Hematopoietic multipotent progenitor cell treated with erythropoietin and hydrocortisone succinate and interleukin-3 and kit ligand, for 17 days (in vitro differentiated cells): Measurements from ENCODE around the gene BATF.

ENCODE experiments used
- DNase-seq: peaks from one replicate; pipeline ENCODE4 v3.0.0-alpha.2; 2015; ENCODE audit warnings: low spot score

Gene BATF

DNA sequence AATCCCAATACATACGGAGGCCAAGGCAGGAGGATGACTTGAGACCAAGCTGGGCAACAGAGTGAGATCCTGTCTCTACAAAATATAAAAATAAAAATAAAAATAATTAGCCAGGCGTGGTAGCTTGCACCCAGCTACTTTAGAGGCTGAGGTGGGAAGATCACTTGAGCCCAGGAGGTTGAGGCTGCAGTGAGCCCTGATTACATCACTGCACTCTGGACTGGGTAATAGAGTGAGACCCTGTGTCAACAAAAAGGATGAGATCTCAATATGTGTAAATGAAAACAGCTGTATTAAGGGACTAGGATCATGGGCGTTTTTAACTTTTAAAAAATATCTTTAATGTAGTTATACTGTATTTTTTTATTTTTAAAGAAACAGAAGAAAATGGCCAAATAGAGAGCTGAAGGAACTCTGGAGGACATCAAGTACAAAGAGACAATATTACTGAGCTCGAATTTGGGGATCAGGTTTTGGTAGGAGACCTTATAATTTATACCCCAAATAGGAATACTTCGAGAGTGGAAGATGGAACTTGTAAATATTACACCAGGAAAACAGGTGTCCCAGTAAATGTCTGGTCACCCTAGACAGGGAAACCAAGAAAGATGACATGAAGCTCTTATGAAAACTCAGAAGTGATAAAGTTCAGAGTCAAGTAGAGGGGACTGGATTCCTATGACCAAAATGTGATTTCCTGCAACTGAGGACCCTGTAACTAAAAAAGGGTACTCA lies 13.1 kb downstream of the BATF start:
- DNase-seq, result no peak

DNA sequence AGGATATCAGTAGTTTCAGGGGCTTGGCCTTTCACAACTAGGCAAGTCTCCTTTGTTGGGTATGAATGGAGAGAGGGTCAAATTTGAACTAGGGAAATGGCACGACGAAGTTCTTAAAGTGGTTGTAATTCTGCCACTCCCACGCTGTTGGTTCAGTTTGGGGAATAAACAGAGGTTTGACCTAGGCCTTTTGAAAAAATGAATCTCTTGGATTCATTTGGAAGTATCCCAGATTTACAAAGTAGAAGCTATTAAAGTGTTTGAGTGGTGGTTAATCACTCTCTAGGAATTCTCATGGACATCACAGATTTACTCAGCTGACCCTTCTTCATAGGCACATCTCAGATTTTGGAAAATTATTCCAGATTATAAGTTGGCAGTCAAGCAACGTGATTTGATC lies 14.8 kb downstream of the BATF start:
- no peak for DNase-seq

DNA sequence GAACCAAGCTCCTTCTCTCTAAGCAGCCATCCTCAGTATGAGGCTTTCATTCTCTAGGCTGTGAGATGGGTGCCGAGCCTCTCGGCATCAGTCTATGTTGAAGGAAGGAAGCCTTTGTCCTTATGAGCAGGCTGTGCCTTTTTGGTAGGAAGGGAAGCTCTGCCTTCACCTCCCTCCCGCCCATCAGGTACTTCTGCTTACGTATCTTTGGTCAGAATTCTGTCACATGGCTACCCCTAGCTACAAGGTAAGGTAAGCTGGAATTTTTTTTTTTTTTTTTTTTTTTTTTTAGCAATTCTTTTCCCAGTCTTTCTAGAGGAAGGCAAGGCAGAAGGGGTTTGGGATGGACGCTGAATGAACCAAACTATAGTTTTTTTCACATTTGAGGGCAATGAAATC lies 16.9 kb downstream of the BATF start:
- DNase-seq, result no peak

DNA sequence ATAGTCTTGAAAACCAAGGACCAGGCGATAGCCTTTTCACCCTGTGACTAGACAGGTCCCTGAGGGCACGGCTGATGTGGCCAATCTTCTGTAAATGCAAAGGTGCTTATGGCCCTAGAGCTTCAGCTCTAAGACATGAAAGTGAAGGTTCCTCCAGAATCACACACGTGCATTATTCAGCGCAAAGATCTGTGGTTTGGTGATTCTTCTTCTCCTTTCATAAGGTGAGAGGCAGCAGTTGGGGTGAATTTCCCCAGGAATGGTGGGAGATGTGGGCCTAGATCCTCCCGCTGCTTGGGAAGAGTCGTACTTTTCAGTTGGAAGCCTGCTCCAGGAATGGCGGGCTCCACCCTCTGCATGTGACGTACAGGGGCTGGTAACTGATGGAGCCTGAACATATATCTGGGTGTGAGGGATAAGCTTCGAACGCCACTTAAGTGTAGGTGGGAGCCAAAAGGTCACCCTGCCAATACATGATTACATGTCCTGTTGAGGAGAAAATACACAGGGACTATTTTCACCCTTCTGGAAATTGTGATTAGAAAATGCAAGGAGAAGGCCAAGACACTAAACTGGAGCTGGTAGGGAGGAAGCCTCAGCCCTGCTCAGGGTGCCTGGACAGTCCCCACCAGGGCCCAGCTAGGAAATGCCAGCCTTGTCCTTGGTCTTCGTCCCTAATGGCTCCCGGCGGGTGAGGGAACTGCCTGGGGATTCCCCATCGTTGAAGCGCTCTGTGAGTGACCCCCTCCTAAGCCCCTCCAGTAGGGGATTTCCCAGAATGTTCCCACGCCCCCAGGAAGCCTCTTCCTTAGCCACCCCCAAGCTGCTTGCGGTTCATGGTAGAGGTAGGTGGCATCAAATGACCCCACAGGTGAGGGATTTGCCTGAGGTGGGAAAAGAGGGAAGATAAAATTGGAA lies 17.6 kb downstream of the BATF start:
- DNase-seq, result no peak

DNA sequence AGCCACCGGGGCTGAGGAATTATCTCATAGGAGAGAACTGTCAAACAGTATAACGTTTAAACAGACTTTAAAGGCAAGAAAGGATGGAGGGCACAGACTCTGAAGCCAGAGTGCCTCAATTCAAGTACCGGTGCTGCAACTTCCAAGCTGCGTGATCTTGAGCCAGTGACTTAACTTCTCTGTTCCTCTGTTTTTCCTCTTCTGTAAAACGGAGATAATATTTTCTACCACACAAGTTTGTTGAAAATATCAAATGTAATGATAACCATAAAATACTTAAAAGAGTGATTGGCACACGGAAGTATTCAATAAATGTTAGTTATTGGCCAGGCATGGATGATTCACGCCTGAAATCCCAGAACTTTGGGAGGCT lies 18.2 kb downstream of the BATF start:
- no peak for DNase-seq

DNA sequence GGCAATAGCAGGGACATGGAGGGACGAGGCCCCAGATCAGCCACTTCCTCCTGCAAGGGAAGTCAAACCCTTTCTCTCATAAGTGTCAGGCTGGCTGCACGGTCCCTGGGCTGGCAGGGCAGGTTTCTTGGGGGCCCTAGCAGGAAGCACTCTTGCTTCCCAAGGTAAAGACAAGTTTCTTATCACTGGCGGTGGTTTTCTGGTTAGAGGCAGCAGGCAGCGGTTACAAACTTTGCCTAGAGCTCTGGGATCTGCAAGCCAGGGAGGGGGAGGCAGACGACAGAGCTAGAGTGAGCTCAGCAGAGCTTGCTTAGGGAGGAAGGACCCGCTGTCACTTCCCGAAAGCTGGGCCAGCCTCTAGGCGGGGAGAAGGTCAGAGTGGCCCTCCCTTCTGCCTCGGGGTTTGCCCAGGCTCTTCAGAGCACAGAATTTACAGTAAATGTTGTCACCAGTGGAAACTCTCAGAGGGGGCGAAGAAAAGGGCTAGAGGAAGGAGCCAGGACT lies 20.4 kb downstream of the BATF start:
- no peak for DNase-seq

DNA sequence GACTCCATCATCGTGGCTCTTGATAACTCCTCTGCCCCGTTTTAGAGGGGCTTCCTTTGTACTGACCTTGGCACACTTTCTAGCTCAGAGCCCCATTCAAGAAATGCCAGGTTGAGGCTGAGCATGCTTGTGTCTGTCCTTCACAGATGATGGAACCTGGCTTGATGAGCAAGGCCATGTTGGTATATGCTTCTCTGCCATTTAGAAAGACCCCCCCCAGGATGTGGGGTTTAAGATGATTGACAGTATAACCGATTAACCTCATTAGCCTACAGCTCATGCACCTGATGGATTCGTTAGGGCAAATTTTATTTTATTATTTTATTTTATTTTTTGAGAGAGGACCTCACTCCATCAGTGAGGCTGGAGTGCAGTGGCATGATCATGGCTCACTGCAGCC lies 21.0 kb downstream of the BATF start:
- no peak for DNase-seq

DNA sequence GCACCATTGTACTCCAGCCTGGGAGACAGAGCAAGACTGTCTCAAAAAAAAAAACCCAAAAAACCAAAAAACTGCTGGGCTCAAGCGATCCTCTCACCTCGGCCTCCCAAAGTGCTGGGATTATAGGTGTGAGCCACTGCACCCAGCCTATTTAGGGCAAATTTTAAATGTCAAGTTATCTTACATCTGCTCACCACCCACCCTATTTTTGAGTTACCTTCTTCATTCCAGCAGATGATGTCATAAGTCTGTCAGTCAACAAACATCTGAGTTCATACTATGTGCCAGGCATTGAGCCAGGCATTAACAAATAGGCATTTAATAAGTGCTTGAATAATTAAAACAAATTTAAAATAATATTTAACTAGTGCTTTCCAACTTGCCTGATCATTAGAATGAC lies 21.5 kb downstream of the BATF start:
- DNase-seq, result no peak

DNA sequence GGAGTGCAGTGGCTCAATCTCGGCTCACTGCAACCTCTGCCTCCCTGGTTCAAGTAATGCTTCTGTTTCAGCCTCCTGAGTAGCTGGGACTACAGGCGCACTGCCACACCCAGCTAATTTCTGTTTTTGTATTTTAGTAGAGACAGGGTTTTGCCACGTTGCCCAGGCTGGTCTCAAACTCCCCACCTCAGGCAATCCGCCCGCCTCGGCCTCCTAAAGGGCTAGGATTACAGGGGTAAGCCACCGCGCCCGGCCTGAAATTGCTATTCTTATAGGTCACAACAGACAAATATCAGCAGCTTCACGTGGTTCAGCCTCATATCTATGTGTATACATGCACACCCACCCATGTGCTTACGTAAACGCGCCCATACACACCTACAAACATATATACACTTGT lies 23.6 kb downstream of the BATF start:
- DNase-seq, result no peak

DNA sequence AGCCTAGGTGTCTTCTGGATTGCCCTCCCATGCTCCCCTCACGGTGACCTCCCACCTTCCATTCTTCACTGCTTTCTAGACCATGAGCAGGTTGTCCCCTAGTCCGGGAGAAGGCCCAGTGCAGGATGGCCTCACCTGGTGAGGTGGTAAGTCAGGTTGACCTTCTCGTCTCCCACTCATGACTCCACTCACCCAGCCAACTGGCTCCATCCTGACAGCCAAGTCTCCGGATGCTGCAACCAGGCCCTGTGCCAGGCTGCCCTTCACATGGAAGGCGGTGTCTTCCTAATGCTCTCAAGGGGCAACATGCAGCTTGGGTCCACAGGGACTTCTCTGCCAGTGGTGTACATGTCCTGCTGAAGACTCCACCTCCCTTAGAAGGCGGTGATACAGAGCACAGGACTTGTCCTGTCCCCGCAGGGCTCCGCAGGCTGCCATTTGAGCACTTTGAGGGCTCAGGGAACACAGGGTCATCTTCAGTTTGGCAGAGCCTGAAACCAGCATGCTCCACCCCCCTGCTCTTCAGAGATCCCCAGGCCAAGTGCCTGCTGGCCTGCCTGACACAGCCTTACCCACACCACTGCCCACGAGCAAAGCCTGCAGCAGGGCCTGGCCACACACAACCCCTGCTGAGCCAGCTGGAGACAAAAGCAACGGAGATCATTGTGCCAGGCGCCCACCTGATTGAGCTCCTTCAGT lies 25.4 kb downstream of the BATF start:
- DNase-seq, result no peak

DNA sequence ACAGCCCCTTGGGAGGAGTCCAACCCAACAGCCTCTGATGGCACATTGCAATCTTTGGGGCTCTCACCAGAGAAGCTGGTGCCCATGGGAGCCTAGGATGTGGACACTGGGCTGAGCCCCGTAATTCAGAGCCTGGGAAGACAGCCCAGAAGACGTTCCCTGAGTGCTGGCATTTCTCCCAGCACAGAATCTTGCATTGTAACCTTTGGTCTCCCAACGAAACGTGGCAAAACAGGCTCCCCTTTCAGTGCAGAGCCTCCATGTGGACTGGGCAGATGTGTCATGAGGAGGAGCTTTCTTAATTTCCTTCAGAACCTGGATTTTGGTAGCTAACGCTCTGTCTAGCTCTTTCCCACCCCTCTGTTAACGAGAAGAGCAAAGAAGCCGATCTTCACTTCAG lies 26.3 kb downstream of the BATF start:
- DNase-seq, result no peak

DNA sequence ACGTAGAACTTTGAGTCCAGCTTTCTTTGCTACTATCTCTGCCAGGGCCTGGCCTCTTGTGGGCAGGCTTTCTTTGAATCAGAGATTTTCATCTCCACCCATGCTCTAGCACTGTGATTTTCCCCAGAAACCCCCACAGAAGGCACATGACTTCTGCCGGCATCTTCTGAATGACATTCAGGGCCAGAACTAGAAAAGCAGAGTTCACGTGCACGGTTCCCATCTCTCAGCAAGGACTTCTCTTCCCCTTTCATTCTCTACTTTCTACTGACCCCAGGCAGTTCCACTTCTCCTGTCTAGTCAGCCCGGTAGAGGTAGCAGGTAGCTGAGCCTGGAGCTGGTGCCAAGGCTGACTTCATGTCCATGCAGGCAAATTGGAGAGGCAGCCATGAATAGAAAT lies 26.9 kb downstream of the BATF start:
- no peak for DNase-seq

DNA sequence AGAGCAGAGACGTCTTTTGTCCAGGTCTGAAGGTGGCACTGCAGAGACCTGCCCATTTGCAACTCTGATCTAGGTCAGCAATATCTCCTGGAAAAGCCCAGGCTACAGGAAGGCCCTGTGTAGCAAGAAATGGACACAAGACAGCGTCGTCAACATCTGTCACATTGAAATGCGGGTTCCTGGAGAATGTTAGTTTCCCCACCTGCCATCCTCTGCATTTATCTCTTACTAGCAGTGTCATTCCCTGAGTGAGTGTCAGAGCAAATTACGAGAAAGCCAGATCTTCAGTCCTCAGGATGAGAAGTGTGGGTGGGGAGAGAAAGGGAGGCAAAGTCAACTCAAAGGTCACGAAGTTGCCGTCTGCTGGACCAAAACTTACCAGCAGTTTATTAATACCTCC lies 28.8 kb downstream of the BATF start:
- no peak for DNase-seq

DNA sequence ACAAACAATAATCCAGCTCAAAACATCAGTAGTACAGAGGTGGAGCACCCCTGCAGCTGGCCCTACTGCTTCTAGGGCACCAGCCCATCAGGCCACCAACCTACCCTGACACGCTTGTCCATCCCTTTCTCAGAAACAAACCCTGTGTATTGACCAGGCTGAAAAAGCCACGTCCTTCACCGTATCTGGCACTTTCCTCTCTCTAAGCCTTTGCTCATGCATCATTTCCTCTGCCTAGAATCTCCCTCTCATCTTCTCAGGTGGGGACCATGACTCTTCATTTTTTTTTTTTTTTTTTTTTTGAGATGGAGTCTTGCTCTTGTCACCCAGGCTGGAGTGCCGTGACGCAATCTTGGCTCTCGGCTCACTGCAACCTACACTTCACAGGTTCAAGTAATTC lies 30.9 kb downstream of the BATF start:
- DNase-seq, result no peak

DNA sequence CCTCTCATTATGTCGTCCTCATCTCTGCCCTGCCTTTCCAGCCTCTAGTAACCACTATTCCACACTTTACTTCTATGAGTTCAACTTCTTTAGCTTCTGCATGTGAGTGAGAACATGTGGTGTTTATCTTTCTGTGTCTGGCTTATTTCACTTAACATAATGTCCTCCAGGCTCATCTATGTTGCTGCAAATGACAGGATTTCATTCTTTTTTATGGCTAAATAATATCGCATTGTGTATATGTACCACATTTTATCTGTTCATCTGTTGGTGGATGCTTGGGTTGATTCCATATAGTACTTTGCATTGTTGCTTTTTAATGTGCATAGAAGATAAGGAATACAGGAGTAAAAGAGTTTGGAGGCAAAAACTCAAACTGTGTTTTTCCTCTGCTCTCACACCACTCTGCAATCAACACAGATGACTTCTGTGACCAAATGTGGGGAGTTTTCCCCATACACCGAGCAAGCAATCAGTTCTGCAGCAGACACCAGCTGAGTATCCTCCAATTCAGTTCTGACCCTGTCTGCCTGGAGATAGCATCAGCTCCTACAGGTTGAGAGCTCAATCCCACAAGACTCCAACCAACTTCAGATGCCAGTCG lies 31.6 kb downstream of the BATF start:
- DNase-seq, result no peak

DNA sequence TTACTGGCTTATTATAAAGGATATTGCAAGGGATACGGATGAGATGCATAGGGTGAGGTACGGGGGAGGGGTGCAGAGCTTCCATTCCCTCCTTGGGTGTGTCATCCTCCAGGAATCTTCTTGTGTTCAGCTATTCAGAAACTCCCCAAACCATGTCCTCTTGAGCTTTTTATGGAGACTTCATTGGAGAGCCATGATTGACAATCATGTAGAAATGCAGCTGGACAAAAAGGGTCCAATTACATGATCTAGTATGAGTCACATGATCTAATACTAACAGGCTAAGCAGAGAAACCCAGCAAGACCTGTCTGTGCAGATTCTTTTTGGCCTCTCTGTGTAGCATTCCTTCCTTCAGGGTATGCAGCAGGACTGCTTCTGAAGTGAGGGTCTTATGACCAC lies 32.2 kb downstream of the BATF start:
- DNase-seq, result no peak

DNA sequence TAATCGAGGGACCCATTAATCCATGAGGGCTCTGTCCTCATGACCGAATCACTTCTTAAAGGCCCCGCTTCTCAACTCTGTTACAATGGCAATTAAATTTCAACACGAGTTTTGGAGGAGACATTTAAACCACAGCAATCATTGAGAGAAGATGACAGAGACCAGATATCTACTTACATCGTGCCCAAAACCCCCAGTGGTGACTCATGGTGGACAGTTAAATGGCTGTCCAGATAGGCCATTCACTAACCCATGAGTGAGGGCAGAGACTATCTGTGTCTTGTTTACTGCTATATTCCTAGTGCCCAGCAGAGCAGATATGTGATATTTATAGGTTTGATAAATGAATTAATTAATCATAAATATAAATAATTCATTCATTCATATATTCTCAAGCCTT lies 36.2 kb downstream of the BATF start:
- no peak for DNase-seq

DNA sequence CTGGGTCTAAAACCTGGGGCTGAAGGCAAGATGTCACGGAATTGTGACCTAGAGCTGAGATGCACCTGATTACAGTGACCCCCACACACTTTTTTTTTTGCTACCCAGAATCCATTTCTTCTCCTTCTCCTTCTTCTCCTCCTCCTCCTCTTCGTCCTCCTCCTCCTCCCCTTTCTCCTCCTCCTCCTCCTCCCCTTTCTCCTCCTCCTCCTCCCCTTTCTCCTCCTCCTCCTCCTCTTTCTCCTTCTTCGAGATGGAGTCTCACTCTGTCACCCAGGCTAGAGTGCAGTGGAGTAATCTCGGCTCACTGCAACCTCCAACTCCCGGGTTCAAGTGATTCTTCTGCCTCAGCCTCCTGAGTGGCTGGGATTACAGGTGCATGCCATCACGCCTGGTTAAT lies 36.8 kb downstream of the BATF start:
- DNase-seq, result no peak

DNA sequence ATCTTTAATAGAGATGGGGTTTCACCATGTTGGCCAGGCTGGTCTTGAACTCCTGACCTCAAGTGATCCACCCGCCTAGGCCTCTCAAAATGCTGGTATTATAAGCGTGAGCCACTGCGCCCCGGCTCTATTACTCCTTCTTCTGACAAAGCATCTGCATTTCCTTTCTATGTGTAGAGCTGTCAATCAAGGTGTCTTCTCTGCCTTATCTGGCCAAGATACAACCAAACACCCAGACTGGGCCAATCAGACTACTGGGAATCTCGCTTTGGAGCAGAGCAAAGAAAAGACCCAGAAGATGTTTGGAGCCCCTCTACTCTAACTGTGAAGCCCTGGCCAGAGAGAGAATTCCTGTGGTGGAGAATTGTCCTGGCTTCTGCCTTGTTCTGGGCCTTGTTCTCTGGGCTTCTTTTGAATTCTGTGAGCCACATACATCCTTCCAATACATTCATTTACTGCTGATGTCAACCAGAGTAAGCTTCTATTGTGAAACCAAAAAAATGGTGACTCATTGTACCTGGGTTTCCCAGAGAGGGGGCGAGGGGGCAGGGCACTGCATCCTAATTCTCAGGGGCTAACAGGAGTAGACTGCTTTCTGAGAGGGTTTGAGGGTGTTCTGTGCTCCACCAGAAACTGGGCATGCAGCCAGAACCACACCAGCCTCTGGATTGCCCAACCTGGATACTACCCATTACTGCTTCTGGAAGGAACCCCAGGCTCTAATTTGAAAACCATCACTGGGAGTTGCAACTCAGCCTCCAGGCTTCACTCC lies 37.4 kb downstream of the BATF start:
- DNase-seq, result no peak

DNA sequence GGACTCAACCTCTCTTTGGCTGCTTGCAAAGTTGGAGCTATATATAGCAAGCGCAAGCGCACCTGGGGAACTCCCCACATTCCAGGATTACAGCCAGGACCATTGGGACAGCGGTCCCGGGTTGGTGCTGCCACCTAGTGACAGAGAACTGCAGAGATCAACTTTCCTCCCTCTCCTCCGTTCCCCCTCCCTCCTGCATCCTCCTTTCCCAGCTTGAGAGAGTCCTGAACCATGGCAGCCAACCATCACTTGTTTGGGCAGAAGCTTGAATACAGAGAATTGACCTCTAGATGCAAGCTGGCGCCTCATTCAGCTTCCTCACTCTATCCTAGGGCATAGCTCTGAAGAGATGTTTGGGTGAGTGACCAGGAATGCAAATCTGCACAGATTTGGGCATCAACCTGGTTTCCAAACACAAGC lies 38.8 kb downstream of the BATF start:
- DNase-seq, result peak; percentile 15

DNA sequence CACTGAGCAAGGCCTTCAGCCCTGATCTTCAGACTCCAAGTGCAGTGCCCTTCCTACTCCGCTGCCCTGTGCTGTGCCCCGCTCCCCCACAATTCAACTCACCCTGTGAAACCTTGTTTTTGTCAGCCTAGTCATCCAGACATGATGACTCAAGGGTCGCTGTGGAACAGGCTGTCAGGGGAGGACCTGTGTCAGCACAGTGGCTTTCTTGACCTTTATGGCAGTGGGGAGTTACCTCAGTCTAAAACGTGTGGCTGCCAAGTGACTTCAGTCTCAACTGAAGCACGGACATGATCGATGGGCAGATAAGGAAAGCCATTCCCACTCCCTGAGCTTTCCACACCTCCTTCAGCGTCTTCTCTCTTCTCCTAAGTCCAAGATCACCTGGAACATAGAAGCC lies 39.8 kb downstream of the BATF start:
- DNase-seq, result no peak

DNA sequence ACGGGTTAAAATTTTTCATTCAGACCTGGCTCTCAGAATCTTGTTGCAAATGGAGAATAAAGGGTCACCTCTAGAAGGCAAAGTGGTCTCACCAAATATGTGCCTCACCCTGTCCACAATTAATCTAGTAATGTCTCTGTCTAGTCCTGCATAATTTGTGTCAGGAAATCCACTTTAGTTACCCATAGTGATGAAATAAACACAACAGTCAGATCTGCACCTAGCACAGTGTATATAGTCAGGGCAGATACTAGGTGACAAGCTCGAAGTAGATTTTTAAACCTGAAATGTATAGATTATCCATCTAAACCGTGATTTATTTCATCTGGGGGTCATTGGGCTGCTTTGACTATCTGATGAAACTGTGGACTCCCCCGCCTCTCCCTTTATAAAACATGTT lies 40.2 kb downstream of the BATF start:
- DNase-seq, result no peak
